Posterior cingulate gyrus (tissue), 11 donors: ENCODE results near the gene CACNB1.

ENCODE experiments used
- DNase-seq, 10 donors: peaks; one replicate each; pipeline versions ENCODE4 v3.0.0 to v3.0.0-alpha.2; 2020 to 2021; ENCODE audit warnings: mixed read lengths in 3 of 10
- intact Hi-C: fragments of 100-400 bp; cut with DNase I; formaldehyde crosslinking; loops from one replicate; pipeline ENCODE4 v1.15.1; 2023

Gene CACNB1

GRCh38 chr17:39208136-39208535, 10.7 kb upstream of the CACNB1 start:
- DNase-seq = peak in 8 of 10 donors; percentile 73 to 97 (median 88)
- intact Hi-C loops = loop anchor here (5.0 kb wide), 1 partner anchor 34 kb away; no protein-coding TSS in a partner anchor

- DNase-seq = no peak
- intact Hi-C loops = loop anchor here (5.0 kb wide), 1 partner anchor 37 kb away; no protein-coding TSS in a partner anchor
Observed at GRCh38 chr17:39205112-39205526, 7.7 kb upstream of the CACNB1 start.

- intact Hi-C loops = no loop called here
- no peak for DNase-seq
Observed at GRCh38 chr17:39204245-39204644, 6.8 kb upstream of the CACNB1 start.

GRCh38 chr17:39200957-39201510, 3.6 kb upstream of the CACNB1 start:
- intact Hi-C loops = no loop called here
- DNase-seq = no peak

- peak in 9 of 10 donors; percentile 64 to 96 (median 77) for DNase-seq
- intact Hi-C loops = no loop called here
Observed at GRCh38 chr17:39200070-39200879, 2.8 kb upstream of the CACNB1 start, which contains the start of gene RPL19. Gene RPL19, plus strand, starts transcription at chr17:39200283. Its CDS starts 62 bp downstream, at chr17:39200345.

GRCh38 chr17:39199820-39200069, 2.3 kb upstream of the CACNB1 start:
- intact Hi-C loops = loop anchor here (5.0 kb wide), 1 partner anchor 47 kb away; the partner anchor contains the start of gene PLXDC1

GRCh38 chr17:39198186-39198566, 707 bp upstream of the CACNB1 start:
- DNase-seq = no peak
- intact Hi-C loops = loop anchor here (5.0 kb wide), 1 partner anchor 46 kb away; the partner anchor contains the start of gene PLXDC1

More at GRCh38 chr17:39199820-39200069, 2.3 kb upstream of the CACNB1 start:
- peak; percentile 77 to 96 (median 85) for DNase-seq

- intact Hi-C loops = loop anchor here (5.0 kb wide), 1 partner anchor 45 kb away; the partner anchor contains the start of gene PLXDC1
- no peak for DNase-seq
Observed at GRCh38 chr17:39196808-39197291, 619 bp downstream of the CACNB1 start.

GRCh38 chr17:39196241-39196807, 1.1 kb downstream of the CACNB1 start:
- intact Hi-C loops = loop anchor here (5.0 kb wide), 1 partner anchor 44 kb away; the partner anchor contains the start of gene PLXDC1
- DNase-seq = no peak

- DNase-seq = no peak
- intact Hi-C loops = loop anchor here (5.0 kb wide), 1 partner anchor 43 kb away; the partner anchor contains the start of gene PLXDC1
Observed at GRCh38 chr17:39195568-39196160, 1.8 kb downstream of the CACNB1 start.

GRCh38 chr17:39194985-39195524, 2.4 kb downstream of the CACNB1 start:
- intact Hi-C loops = loop anchor here (5.0 kb wide), 1 partner anchor 43 kb away; the partner anchor contains the start of gene PLXDC1
- DNase-seq = peak in 6 of 10 donors; percentile 44 to 92 (median 79)

- intact Hi-C loops = no loop called here
- peak; percentile 60 to 97 (median 84) for DNase-seq
Observed at GRCh38 chr17:39194089-39194984, 3.1 kb downstream of the CACNB1 start.

- DNase-seq = no peak
- intact Hi-C loops = no loop called here
Observed at GRCh38 chr17:39193346-39193745, 4.1 kb downstream of the CACNB1 start.

GRCh38 chr17:39192901-39193300, 4.6 kb downstream of the CACNB1 start:
- intact Hi-C loops = no loop called here
- no peak for DNase-seq

GRCh38 chr17:39191750-39192510, 5.5 kb downstream of the CACNB1 start:
- intact Hi-C loops = no loop called here
- peak in 1 of 10 donors; percentile 84 for DNase-seq

GRCh38 chr17:39187152-39187830, 10.2 kb downstream of the CACNB1 start:
- intact Hi-C loops = no loop called here
- DNase-seq = no peak

GRCh38 chr17:39186481-39187002, 10.9 kb downstream of the CACNB1 start:
- DNase-seq = peak in 1 of 10 donors; percentile 76
- intact Hi-C loops = no loop called here

- intact Hi-C loops = no loop called here
- no peak for DNase-seq
Observed at GRCh38 chr17:39183720-39184119, 13.7 kb downstream of the CACNB1 start.
